Measurements from ENCODE around the gene NAT9.

The NAT9 gene

DNA sequence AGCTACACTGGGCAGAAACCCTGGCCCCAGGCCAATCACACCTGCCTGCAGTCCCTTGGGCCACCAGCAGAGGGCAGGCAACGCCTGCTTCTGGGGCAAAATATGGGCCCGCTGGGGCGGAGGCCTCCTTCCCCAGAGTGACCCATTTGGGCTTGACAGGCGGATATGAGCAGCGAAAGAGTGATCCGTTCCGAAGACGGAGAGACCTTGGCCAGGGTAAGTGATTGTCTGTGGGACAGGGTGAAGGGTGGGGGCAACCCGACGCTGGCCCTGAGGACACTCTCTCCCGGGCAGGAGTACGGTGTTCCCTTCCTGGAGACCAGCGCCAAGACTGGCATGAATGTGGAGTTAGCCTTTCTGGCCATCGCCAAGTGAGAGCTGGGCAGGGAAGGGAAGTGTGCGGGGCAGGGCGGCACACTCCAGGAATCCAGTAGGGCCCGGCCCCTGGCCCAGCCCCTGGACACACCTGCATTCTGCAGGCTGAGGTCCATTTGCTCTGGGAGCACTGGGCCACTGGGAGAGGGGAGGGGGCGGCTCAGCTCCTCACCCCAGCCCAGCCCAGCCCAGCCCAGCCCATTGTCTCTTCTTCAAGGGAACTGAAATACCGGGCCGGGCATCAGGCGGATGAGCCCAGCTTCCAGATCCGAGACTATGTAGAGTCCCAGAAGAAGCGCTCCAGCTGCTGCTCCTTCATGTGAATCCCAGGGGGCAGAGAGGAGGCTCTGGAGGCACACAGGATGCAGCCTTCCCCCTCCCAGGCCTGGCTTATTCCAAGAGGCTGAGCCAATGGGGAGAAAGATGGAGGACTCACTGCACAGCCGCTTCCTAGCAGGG is 31.2 kb downstream of the NAT9 start:
- TF ChIP-seq FOXM1 (IDR thresholded peaks at IDR 0.05; ENCODE audit: borderline replicate concordance, low read depth), result peak; percentile 21; the same call in 1 of the 2 replicates
- TF ChIP-seq NFIC (IDR thresholded peaks at IDR 0.05), result peak; percentile 99
- no peak for TF ChIP-seq EGR1 (IDR thresholded peaks at IDR 0.05)
- peak; percentile 69 for TF ChIP-seq MAX (IDR thresholded peaks at IDR 0.05)
- no peak; the same call in 1 of the 2 replicates for TF ChIP-seq YY1 (IDR thresholded peaks at IDR 0.05; ENCODE audit: low read depth)
- TF ChIP-seq TCF12 (IDR thresholded peaks at IDR 0.05; ENCODE audit: low read depth), result peak; percentile 58; the same call in 1 of the 2 replicates
- peak; percentile 60; the same call in 1 of the 2 replicates for TF ChIP-seq ZBTB7A (IDR thresholded peaks at IDR 0.05; ENCODE audit: low read depth)
- no peak for TF ChIP-seq CEBPB (IDR thresholded peaks at IDR 0.05)
- 0 out of 2 replicates have a peak, but pooled peaks have one; percentile 6 for TF ChIP-seq TEAD4 (IDR thresholded peaks at IDR 0.05)
- TF ChIP-seq, protein P1, sequence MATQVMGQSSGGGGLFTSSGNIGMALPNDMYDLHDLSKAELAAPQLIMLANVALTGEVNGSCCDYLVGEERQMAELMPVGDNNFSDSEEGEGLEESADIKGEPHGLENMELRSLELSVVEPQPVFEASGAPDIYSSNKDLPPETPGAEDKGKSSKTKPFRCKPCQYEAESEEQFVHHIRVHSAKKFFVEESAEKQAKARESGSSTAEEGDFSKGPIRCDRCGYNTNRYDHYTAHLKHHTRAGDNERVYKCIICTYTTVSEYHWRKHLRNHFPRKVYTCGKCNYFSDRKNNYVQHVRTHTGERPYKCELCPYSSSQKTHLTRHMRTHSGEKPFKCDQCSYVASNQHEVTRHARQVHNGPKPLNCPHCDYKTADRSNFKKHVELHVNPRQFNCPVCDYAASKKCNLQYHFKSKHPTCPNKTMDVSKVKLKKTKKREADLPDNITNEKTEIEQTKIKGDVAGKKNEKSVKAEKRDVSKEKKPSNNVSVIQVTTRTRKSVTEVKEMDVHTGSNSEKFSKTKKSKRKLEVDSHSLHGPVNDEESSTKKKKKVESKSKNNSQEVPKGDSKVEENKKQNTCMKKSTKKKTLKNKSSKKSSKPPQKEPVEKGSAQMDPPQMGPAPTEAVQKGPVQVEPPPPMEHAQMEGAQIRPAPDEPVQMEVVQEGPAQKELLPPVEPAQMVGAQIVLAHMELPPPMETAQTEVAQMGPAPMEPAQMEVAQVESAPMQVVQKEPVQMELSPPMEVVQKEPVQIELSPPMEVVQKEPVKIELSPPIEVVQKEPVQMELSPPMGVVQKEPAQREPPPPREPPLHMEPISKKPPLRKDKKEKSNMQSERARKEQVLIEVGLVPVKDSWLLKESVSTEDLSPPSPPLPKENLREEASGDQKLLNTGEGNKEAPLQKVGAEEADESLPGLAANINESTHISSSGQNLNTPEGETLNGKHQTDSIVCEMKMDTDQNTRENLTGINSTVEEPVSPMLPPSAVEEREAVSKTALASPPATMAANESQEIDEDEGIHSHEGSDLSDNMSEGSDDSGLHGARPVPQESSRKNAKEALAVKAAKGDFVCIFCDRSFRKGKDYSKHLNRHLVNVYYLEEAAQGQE (IDR thresholded peaks at IDR 0.05; ENCODE audit: low read depth), result no peak
- no peak for TF ChIP-seq CREB1 (IDR thresholded peaks at IDR 0.05; ENCODE audit: low read depth)
- peak; percentile 100 for TF ChIP-seq RAD21 (IDR thresholded peaks at IDR 0.05; ENCODE audit: low read depth)
- no peak for TF ChIP-seq TAF1 (IDR thresholded peaks at IDR 0.05; ENCODE audit: low read depth)
- TF ChIP-seq EP300 (IDR thresholded peaks at IDR 0.05; ENCODE audit: borderline replicate concordance), result no peak
- TF ChIP-seq, protein P2, sequence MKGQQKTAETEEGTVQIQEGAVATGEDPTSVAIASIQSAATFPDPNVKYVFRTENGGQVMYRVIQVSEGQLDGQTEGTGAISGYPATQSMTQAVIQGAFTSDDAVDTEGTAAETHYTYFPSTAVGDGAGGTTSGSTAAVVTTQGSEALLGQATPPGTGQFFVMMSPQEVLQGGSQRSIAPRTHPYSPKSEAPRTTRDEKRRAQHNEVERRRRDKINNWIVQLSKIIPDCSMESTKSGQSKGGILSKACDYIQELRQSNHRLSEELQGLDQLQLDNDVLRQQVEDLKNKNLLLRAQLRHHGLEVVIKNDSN (IDR thresholded peaks at IDR 0.05), result no peak

DNA sequence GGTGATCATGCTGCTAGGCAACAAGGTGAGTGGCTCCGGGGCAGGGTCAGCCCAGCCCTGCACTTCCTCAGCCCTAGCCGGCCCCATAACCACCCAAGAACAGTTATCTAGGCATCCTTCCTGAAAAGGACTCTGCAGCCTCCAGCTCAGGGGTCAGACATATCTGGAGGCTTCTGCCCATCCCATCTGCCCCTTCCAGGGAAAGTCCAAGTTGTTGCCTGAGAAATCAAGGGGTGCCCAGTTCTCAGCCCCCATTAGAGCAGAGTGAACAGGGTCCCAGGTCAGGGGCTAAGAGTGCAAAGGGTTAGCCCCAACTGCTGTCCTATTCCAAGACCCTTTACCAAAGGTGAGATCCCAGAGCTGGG is 31.8 kb downstream of the NAT9 start:
- no peak for TF ChIP-seq TAF1 (IDR thresholded peaks at IDR 0.05; ENCODE audit: low read depth)
- TF ChIP-seq, protein P1 (IDR thresholded peaks at IDR 0.05; ENCODE audit: low read depth), result no peak
- TF ChIP-seq RAD21 (IDR thresholded peaks at IDR 0.05; ENCODE audit: low read depth), result no peak
- no peak for TF ChIP-seq MAX (IDR thresholded peaks at IDR 0.05)
- no peak for TF ChIP-seq CREB1 (IDR thresholded peaks at IDR 0.05; ENCODE audit: low read depth)
- no peak for TF ChIP-seq CEBPB (IDR thresholded peaks at IDR 0.05)
- no peak for TF ChIP-seq FOXM1 (IDR thresholded peaks at IDR 0.05; ENCODE audit: borderline replicate concordance, low read depth)
- TF ChIP-seq EP300 (IDR thresholded peaks at IDR 0.05; ENCODE audit: borderline replicate concordance), result no peak
- no peak for TF ChIP-seq YY1 (IDR thresholded peaks at IDR 0.05; ENCODE audit: low read depth)
- no peak for TF ChIP-seq TEAD4 (IDR thresholded peaks at IDR 0.05)
- no peak for TF ChIP-seq TCF12 (IDR thresholded peaks at IDR 0.05; ENCODE audit: low read depth)
- no peak for TF ChIP-seq EGR1 (IDR thresholded peaks at IDR 0.05)
- no peak; the same call in 1 of the 2 replicates for TF ChIP-seq ZBTB7A (IDR thresholded peaks at IDR 0.05; ENCODE audit: low read depth)
- TF ChIP-seq NFIC (IDR thresholded peaks at IDR 0.05), result no peak

DNA sequence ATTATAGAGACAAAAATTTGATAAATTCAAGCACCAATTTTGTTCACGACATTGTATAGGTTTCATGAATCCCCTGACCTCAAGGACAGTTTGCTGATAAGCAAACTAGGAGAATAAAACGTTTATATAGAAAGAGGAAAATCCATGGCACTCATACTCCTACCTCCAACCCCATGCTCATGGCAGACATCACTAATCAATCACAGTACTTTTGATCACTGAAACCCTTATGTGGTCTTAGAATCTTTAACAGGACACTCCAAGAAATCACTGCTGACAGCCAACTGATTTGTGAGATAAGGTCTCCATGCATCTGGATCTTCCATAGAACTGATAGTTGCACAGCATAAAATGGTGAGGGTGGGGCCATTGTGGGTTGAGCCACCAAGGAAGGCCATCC is 32.4 kb downstream of the NAT9 start:
- TF ChIP-seq EGR1 (IDR thresholded peaks at IDR 0.05) (no peak), NFIC (IDR thresholded peaks at IDR 0.05) (no peak), RAD21 (IDR thresholded peaks at IDR 0.05; ENCODE audit: low read depth) (no peak), MAX (IDR thresholded peaks at IDR 0.05) (no peak), CREB1 (IDR thresholded peaks at IDR 0.05; ENCODE audit: low read depth) (no peak), TEAD4 (IDR thresholded peaks at IDR 0.05) (no peak), YY1 (IDR thresholded peaks at IDR 0.05; ENCODE audit: low read depth) (no peak), FOXM1 (IDR thresholded peaks at IDR 0.05; ENCODE audit: borderline replicate concordance, low read depth) (no peak), CEBPB (IDR thresholded peaks at IDR 0.05) (no peak), ZBTB7A (IDR thresholded peaks at IDR 0.05; ENCODE audit: low read depth) (no peak), EP300 (IDR thresholded peaks at IDR 0.05; ENCODE audit: borderline replicate concordance) (no peak), TCF12 (IDR thresholded peaks at IDR 0.05; ENCODE audit: low read depth) (no peak), TAF1 (IDR thresholded peaks at IDR 0.05; ENCODE audit: low read depth) (no peak)
- TF ChIP-seq, protein P2 (IDR thresholded peaks at IDR 0.05), result no peak
- TF ChIP-seq, protein P1 (IDR thresholded peaks at IDR 0.05; ENCODE audit: low read depth), result no peak
